Activated CD8-positive, alpha-beta memory T cell treated with anti-CD3 and anti-CD28 coated beads, Interleukin-2, amount 50 U/mL, for 48 hours (primary cell): ENCODE data around the gene CD200R1L.
A peak's percentile ranks its signal among the peaks of the same experiment; 100 is the strongest.

Experiments
- DNase-seq: peaks from one replicate; pipeline ENCODE4 v3.0.0-alpha.2; 2020

CD200R1L gene

DNA sequence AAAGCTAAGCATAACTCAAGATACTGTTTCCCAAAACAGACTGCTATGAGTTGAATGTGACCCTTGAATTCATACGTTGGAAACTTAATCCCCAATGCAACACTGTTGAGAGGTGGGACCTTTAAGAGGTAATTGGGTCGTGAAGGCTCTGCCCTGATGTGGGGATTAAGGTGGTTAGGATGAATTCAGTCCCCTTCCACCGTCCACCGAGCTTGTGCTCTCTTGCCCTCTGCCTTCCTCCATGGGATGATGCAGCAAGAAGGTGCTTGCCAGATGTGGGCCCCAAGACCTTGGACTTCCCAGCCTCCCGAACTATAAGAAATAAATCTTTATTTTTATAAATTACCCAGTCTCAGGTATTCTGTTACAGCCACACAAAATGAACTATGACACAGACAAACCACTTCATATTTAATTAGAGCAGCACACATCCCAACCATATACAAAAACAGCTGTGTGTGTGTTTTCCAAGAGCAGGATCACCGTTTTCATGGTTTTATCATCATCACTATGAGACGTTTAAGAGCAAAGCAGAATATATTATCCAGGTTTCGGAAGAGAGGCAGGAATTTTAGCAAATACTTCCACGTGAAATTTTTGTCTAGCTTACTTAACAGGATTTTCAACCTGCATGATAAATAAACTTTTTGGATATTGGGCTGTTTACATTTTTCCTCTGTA is 61.2 kb downstream of the CD200R1L start:
- no peak for DNase-seq

DNA sequence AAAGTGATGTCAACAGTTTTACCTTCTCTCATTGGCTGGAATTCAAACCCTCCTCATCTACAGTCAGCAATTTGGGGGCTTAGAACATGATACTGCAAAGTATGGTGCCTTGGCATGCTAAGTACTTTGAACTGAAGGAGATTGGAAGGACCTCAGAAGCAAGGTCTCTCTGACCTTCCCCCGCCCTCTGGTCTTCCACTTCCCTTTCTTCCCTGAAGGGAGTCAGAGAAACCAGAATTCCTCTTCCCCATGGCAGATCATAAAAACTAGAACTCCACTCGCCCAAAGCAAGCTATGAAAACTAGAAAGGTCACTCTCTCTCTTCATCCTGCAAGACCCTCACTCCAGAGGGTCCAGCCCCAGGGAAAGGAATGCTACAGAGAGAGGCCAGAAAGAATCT is 64.2 kb downstream of the CD200R1L start:
- no peak for DNase-seq

DNA sequence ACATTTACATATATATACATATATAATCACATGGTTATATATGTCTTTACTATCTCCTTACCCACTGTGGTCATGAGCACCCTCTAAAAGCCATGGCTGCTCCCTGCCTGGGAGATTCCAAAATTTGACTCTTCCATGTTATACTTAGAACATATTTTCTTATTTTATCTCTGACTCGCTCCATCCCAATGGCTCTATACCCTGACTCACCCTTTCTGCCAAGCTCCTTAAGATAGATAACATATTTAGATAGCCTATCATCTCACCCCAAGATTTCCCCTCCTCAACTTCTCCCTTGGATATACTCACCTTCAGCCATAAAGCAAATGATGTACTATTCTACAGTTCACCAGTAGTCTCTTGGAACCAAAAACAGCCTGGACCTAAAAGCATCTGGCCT is 65.1 kb downstream of the CD200R1L start:
- DNase-seq: no peak

DNA sequence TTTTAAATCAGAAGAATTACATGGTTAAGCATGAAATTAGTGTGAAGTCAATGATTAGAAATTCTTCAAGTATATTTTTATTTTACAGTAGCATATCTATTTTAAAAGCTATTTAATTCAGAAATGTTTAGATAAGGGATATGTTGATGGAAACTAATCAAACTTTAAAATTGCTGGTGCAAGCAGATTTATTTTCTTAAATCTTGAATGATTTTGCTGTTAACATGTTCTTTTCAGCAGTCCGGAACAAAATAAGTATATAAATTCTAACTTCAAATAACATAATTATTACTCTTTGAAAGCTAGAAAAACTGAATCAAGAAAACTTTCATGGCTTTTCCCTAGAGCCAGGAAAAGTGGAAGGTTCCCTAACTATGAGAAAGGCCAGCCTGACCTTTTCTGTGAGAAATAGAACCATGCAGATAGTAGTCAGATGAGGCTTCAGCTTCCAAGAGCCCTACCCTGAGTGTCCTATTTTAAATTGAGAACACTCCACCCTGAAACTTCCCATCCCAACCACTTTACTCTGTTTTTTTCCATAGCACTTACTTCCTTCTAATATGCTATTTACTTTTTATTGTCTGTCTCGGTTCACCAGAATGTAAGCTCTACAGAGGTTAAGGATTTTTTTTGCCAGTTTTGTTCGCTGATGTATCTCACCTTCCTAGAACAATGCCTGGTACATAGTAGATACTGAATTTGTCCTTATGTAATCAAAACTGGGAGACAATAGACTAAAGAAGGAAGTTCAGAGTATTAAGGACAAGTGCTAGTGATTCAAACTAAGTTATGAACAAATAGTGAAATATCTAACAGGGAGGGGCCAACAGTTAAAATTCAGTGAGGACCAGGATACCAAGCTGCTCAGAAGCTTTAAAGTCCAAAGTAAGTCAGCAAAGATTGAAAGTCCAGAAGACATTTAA is 66.8 kb downstream of the CD200R1L start:
- DNase-seq: no peak

DNA sequence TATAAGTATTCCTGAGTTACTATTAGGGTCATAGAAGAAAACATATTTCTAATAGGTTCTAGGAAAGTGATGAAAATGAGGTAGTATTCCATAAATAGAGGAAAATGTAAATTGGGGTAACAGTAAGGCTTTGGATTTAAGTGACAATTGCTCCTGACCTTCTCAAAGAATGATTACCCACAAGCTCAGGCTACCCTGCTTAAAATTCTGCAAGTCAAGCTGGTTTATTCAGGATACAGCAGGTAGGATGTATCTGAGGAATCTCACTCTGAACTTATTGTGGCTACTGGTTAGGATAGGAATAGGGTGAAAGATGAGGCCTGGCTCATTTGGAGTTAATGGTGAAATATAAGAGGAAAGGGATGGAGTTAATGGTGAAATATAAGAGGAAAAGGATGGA is 67.7 kb downstream of the CD200R1L start:
- no peak for DNase-seq

DNA sequence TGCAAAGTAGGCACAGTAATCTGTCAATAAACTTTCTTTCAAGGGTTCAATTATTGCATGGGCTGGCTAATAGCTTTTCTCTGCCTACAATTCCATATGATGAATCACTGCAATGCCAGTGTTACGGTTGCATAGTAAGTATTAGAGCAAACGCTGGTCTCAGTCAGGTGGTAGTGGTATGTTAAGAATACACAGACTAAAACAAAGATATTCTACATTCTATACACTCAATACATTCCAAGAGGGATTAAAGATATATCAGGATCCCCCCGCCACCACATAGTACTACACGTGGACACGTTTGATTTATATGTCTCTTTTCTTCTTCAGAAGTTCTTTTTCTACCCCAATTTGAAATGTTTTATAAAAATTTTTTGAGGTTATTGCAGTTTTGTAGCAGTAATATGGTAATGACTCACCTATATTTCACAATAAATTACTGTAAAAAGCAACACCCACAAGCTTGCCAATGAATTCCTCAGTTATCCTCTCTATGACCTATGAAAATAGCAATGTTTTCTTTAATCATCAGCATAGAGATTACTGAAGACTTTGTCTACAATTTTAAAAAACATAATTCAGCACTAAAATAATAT is 68.2 kb downstream of the CD200R1L start:
- no peak for DNase-seq

DNA sequence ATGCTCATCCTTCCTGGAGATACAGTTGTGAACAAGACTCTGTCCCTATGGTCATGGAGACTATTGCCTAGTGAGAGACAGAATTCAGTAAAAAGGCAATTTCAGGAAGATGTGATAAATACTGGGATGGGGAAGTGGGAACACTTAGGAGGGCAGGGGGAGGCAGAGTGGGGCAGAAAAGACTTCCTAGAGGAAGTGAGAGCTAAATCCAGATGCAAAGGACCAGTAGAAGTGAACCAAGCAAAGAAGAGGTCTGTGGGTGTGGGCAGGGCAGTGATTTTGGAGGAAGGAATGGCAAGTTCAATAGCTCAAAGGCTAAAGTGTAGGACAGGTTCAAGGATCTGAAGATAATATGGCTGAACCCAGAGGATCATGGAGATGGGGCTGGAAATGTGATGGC is 68.9 kb downstream of the CD200R1L start:
- DNase-seq: no peak

DNA sequence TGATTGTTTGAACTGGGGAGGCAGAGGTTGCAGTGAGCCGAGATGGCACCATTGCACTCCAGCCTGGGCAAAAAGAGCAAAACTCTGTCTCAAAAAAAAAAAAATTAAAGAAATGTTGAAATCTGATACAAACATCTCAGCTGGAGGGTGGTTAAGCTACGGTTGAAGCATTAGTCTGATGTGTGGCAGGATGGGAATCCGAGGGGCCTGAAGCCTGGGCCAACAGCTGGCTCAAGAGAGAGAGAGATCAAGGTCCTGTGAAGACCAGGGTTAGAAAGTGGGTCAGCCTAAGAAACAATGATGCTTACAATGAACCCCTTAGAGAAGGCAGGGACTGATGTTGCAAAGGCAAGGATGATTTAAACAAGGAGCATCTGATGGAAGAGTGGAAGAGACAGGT is 69.8 kb downstream of the CD200R1L start:
- DNase-seq: no peak

DNA sequence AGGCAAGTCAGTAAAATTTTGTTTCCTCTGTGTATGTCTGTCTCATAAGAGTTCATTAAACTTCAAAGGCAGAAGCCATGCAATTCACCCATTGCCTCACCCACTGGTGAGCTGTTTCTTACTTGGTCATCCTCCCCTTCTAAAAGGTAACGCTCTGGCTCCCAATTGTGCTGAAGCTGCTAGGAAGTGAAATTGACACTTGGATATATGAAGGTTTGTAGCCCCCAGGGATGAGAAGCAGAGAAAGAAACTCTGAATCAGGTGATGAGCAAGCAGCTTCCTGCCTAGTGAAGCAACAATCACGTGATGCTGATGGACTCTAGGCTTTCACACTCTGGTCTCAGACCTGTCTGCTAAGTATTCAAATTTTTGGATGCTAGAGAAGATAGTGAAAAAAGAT is 70.7 kb downstream of the CD200R1L start:
- DNase-seq: no peak

DNA sequence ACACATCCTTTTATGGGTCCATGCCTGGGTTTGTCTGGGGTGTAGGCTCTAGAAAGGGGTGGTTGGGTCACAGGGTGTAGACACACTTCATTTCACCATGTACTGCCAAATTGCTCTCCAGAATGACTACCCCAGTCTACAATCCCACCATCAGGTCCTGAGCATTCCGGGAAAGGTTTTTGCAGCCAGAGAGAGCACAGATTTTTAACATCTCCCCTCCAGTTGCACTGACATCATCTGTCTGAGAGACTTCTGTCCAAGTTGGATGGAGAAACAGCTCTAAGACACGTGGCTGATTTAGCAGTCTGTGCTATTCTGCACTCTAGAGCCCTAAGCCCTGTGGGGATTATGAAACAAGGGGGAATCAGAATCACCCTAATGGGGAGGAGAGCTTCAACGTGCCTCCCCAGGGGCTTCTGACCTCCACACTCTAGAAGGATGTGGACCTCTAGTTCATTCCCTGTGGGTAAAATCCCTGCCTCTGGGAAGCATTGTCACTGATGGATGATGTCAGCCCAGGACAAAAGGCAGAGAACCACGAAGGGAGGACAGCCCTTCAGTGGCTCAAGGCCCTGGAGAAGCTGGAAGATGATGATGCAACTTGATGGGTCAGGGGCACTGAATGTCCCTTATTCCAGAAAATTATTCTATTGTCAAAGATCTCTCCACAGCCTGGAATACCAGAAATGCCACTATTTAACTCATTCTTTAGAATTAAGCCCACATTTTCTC is 71.5 kb downstream of the CD200R1L start:
- DNase-seq: no peak

DNA sequence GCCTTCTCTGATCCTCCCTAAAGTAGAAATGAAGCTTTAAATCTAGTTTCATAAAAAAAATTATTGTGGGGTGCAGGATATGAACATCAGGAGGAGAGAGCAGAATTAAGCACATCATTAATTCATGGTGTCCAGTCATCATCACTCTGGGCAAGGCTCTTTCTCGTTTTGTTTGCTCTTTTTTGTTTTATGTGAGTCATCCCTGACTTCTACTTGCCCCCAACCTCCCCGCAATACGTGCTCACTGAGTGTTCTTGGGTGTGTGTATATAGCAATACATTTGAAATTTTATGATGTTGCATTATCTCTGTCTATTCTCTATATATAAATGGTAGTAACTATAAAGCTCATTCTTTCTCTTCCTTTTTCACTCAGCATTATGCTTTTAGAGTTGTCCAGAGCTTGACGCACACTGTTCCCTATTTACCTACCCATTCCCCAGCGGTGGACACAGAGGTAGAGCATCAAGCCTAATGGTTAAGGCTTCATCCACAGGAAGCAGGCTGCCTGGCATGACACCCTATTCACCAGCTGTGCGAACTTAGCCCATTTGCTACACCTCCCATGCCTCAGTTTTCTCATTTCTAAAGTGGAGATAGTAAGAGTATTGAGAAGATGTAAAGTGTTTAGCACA is 72.3 kb downstream of the CD200R1L start:
- DNase-seq: no peak

DNA sequence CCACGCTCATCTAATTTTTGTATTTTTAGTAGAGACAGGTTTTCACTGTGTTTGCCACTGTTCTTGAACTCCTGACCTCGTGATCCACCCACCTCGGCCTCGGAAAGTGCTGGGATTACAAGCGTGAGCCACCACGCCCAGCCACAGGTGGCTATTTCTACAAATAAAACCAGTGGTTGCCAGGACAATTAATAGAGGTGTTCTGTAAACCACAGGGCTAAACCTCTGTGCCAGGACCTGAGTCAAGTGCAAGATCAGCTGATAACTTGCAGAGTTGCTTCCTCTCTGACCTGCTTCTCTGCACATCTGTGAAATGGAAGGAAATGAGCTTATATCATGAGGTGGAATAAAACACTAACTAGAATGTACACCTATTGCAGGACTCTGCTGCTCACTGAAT is 72.8 kb downstream of the CD200R1L start:
- DNase-seq: no peak

DNA sequence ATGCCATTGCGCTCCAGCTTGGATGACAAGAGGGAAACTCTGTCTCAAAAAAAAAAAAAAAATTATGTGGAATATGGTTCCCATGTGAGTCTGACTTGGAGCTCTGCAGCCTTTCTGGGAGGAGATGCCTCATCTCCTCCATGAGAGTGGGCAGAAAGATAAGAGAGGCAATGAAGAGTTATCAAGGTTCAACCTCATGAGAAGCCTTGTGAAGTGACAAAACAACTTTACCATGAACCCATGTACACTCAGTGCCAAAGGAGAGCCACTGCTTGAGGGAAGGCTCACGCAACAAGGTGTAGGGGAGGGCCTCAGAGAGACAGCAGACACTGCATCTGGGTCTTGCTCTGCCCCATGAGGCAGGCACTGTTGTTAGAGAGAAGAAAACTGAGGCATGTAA is 75.7 kb downstream of the CD200R1L start:
- no peak for DNase-seq

DNA sequence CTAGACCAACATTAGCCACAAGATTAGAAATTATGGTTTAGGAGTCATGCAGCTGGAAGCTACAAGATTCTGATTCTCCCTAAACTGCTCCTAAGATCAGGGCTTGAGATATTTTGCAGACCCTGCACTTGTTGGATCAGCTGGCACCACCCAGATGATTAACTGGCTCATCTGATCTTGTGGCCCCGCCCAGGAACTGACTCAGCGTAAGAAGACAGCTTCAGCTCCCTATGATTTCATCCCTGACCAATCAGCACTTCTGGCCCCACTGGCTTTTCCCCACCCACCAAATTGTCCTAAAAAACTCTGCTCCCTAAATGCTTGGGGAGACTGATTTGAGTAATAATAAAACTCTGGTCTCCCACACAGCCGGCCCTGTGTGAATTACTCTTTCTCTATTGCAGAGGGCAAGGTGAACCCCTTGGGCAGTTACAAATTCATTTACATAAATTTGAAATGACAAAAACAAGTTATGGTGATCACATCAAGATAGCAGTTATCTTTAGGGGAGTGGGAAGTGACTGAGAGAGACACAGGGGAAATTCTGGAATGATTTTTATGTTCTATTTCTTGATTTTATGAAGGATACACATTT is 76.5 kb downstream of the CD200R1L start:
- DNase-seq: peak; percentile 60

DNA sequence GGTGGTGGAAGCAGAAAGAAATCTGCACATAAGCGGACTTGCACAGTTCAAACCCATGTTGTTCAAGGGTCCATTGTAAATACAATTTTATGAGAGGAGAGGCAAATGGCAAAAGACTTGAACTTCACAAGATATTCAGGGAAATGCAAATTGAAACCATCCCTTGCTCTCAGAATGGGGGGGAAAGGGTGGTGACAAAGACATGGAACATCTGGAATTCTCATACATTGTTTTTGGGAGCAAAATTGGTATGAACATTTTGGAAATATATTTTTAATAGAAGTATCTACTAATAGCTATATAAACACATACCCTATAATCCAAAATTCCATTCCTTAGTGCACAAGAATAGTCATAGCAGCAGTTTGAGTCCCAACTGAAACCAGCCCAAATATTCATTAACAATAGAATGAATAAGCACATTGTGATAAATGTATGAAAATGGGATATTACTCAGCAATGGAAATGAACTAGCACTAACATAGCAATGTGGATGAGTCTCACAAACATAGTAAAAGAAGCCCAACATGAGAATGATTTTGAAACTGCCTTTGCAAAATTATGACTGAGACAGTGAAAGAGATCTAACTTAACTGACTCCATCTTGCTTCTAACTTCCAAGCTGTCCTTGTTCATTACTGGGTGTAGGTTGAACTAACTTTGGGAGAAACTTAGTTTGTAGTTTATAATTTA is 77.2 kb downstream of the CD200R1L start:
- no peak for DNase-seq

DNA sequence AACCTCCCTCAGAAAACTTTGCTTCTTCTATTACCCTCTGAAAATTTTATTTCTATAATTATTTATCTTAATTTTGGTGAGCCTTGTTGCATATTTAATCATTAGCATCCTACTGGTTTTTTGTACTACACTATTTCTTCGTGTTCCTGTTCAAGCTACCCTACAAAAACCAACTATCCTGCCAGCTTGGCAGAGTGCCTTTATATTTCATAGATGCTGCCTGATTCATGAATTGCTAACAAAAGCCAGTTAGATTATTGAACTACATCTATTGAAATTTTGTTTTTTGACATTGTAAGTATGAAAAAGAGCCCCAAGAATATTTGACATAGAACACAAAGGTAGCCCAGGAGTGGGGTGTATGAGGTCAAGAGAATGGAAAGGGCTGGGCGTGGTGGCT is 78.9 kb downstream of the CD200R1L start:
- no peak for DNase-seq

DNA sequence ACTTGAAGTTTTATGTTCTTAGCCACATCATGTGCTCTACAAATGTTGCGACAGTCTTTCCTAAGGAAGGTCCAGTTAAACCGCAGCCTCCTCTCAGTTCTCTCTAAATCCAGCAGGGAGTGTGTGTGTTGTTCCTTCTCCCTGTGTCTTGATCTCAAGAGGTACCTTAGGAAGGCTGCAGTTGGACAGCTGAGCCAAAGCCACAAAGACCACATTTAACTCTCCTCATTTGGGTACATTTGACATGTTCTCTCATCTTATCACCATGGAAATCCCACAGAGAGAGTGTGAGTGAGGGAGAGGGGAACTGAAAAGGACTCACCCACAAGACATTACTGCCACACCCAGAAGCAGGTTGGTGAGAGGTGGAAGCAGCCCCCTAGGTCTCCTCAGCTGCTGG is 79.5 kb downstream of the CD200R1L start:
- no peak for DNase-seq
